Upper lobe of left lung (tissue), 4 donors: Measurements from ENCODE around the gene ARHGEF40.

Experiments
- CTCF ChIP-seq, 6 experiments: fragments of 450-650 bp in 4 of 6; fragments of 200-600 bp in 2 of 6; sonication (generic) in 2 of 6; IDR thresholded peaks; one replicate each; pipeline ENCODE4 v1.5.1; 2016 to 2019; ENCODE audit warnings: antibody characterized with exemption in 6 of 6
- EP300 ChIP-seq, 4 donors: sonication (generic); formaldehyde crosslinking; IDR thresholded peaks; one replicate each; pipeline ENCODE4 v1.5.1; 2017; ENCODE audit warnings: antibody characterized with exemption in 4 of 4, control low read depth in 2 of 4
- POLR2A ChIP-seq, 4 donors: fragments of 450-650 bp; IDR thresholded peaks; one replicate each; pipeline ENCODE4 v1.5.1; 2016 to 2017; ENCODE audit warnings: antibody characterized with exemption in 4 of 4, mild to moderate bottlenecking in 2 of 4
- POLR2AphosphoS5 ChIP-seq, 2 donors: sonication (generic); formaldehyde crosslinking; IDR thresholded peaks; one replicate each; pipeline ENCODE4 v1.5.1; 2017; ENCODE audit warnings: antibody characterized with exemption in 2 of 2

DNA sequence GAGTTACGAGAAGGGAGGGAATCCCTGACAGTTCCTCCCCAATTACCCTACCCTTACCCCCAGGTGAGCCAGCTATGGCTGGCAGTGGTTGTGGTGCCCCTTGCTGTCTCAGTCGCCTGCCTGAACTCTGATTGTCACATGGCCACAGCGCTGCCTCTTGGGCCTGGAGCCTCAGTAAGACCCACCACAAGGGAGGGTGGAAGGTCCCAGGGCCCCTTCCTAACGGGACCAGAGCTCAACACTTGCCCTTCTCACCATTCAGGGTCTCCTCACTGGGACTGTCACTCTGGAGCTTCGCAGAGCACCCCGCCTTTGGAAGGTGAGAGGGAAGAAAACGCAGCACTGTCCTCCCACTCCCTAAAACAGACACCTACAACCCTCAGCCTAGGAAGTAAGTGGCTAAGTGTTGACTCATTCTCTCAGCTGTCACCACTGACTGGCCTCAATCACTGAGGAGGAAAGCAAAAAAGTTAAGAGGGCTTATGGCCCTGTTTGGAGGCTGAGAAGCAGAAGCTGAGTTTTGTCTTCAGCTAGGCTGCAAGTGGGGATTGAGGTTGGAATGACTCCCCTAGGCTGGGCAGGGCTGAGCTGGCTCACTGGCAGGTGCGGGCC, 31.8 kb downstream of the ARHGEF40 start:
- no peak for TF ChIP-seq CTCF (IDR thresholded peaks at IDR 0.05)
- TF ChIP-seq EP300 (IDR thresholded peaks at IDR 0.05) = no peak
- no peak for TF ChIP-seq POLR2A (IDR thresholded peaks at IDR 0.05)
- TF ChIP-seq POLR2AphosphoS5 (IDR thresholded peaks at IDR 0.05) = no peak
